SK-N-SH (cell line): ENCODE results near the gene UFSP1.

Experiments used
- CHD2 ChIP-seq: fragments of 150-350 bp; IDR thresholded peaks from 2 replicates; pipeline ENCODE4 v1.6.1; 2018; ENCODE audit warnings: low read length; ENCODE audit not compliant: partially characterized antibody
- EP300 ChIP-seq, 2 experiments: IDR thresholded peaks; 2 replicates each; pipeline versions ENCODE4 v1.4.0 to v1.6.1; 2012; ENCODE audit warnings: borderline replicate concordance in 1 of 2, low read depth in 1 of 2, low read length in 1 of 2
- EZH2phosphoT487 ChIP-seq: fragments of 200-600 bp; sonication (generic); IDR thresholded peaks from 2 replicates; pipeline ENCODE4 v1.6.1; 2017; ENCODE audit warnings: low read depth, mixed run types, mild to moderate bottlenecking, antibody characterized with exemption, moderate library complexity, borderline replicate concordance
- FOXJ3 ChIP-seq: sonication (generic); formaldehyde crosslinking; IDR thresholded peaks from 2 replicates; pipeline ENCODE4 v1.5.1; 2020; ENCODE audit warnings: mild to moderate bottlenecking, missing genetic modification reagents
- NRF1 ChIP-seq: IDR thresholded peaks from 2 replicates; pipeline ENCODE4 v1.6.1; 2012; ENCODE audit warnings: low read depth, mild to moderate bottlenecking, low read length
- POLR2AphosphoS5 ChIP-seq: IDR thresholded peaks from 2 replicates; pipeline ENCODE4 v1.6.1; 2012; ENCODE audit warnings: low read depth, low read length
- RAD21 ChIP-seq: IDR thresholded peaks from 2 replicates; pipeline ENCODE4 v1.6.1; 2012; ENCODE audit warnings: mild to moderate bottlenecking, low read length
- SMC3 ChIP-seq: IDR thresholded peaks from 2 replicates; pipeline ENCODE4 v1.6.1; 2012; ENCODE audit warnings: low read depth, low read length, improper control_type of control experiment
- TAF1 ChIP-seq: IDR thresholded peaks from 2 replicates; pipeline ENCODE4 v1.6.1; 2012; ENCODE audit warnings: low read depth, mild to moderate bottlenecking, low read length, moderate library complexity, borderline replicate concordance
- TEAD4 ChIP-seq: IDR thresholded peaks from 2 replicates; pipeline ENCODE4 v1.4.0; 2012; ENCODE audit warnings: mild to moderate bottlenecking, borderline replicate concordance; ENCODE audit not compliant: insufficient read depth
- YY1 ChIP-seq: IDR thresholded peaks from 2 replicates; pipeline ENCODE4 v1.4.0; 2012; ENCODE audit warnings: low read depth, mild to moderate bottlenecking
- TF ChIP-seq, protein P1 (sequence below): fragments of 200-600 bp; sonication (generic); IDR thresholded peaks from 2 replicates; pipeline ENCODE4 v1.6.1; 2017; ENCODE audit warnings: antibody characterized with exemption, mild to moderate bottlenecking, moderate library complexity
- TF ChIP-seq, protein P2 (sequence below): fragments of 150-350 bp; IDR thresholded peaks from 2 replicates; pipeline ENCODE4 v1.6.1; 2017; ENCODE audit warnings: antibody characterized with exemption, low read length, low read depth, borderline replicate concordance
- TF ChIP-seq, protein P3 (sequence below): IDR thresholded peaks from 2 replicates; pipeline ENCODE4 v1.6.1; 2012; ENCODE audit warnings: mild to moderate bottlenecking, low read depth, low read length, moderate library complexity

DNA sequence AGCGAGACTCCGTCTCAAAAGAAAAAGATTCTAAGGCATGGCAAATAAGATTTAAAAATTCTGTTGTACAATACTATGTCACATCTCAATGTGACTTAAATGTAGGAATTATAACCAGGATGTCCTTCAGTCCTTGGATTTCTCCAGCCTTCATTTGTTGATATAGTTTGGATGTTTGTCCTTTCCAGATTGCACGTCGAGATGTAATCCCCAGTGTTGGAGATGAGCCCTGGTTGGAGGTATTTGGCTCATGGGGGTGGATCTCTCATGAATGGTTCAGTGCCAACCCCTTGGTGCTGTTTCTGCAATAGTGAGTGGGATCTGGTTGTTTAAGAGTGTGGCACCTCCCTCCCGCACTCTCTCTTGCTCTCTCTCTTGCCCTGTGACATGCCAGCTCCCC, 19.0 kb upstream of the UFSP1 start:
- TF ChIP-seq, protein P1, sequence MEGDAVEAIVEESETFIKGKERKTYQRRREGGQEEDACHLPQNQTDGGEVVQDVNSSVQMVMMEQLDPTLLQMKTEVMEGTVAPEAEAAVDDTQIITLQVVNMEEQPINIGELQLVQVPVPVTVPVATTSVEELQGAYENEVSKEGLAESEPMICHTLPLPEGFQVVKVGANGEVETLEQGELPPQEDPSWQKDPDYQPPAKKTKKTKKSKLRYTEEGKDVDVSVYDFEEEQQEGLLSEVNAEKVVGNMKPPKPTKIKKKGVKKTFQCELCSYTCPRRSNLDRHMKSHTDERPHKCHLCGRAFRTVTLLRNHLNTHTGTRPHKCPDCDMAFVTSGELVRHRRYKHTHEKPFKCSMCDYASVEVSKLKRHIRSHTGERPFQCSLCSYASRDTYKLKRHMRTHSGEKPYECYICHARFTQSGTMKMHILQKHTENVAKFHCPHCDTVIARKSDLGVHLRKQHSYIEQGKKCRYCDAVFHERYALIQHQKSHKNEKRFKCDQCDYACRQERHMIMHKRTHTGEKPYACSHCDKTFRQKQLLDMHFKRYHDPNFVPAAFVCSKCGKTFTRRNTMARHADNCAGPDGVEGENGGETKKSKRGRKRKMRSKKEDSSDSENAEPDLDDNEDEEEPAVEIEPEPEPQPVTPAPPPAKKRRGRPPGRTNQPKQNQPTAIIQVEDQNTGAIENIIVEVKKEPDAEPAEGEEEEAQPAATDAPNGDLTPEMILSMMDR: no peak
- no peak for TF ChIP-seq POLR2AphosphoS5
- no peak for TF ChIP-seq RAD21
- TF ChIP-seq, protein P2, sequence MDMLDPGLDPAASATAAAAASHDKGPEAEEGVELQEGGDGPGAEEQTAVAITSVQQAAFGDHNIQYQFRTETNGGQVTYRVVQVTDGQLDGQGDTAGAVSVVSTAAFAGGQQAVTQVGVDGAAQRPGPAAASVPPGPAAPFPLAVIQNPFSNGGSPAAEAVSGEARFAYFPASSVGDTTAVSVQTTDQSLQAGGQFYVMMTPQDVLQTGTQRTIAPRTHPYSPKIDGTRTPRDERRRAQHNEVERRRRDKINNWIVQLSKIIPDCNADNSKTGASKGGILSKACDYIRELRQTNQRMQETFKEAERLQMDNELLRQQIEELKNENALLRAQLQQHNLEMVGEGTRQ: no peak
- no peak for TF ChIP-seq NRF1
- no peak for TF ChIP-seq YY1
- TF ChIP-seq EZH2phosphoT487: no peak
- no peak for TF ChIP-seq CHD2
- TF ChIP-seq EP300 (IDR thresholded peaks at IDR 0.05; ENCODE audit: borderline replicate concordance in 1 of 2, low read depth in 1 of 2, low read length in 1 of 2): no peak
- no peak for TF ChIP-seq TAF1
- no peak for TF ChIP-seq SMC3
- no peak for TF ChIP-seq FOXJ3 (CRISPR knock-in tag)
- TF ChIP-seq TEAD4: no peak
- TF ChIP-seq, protein P3, sequence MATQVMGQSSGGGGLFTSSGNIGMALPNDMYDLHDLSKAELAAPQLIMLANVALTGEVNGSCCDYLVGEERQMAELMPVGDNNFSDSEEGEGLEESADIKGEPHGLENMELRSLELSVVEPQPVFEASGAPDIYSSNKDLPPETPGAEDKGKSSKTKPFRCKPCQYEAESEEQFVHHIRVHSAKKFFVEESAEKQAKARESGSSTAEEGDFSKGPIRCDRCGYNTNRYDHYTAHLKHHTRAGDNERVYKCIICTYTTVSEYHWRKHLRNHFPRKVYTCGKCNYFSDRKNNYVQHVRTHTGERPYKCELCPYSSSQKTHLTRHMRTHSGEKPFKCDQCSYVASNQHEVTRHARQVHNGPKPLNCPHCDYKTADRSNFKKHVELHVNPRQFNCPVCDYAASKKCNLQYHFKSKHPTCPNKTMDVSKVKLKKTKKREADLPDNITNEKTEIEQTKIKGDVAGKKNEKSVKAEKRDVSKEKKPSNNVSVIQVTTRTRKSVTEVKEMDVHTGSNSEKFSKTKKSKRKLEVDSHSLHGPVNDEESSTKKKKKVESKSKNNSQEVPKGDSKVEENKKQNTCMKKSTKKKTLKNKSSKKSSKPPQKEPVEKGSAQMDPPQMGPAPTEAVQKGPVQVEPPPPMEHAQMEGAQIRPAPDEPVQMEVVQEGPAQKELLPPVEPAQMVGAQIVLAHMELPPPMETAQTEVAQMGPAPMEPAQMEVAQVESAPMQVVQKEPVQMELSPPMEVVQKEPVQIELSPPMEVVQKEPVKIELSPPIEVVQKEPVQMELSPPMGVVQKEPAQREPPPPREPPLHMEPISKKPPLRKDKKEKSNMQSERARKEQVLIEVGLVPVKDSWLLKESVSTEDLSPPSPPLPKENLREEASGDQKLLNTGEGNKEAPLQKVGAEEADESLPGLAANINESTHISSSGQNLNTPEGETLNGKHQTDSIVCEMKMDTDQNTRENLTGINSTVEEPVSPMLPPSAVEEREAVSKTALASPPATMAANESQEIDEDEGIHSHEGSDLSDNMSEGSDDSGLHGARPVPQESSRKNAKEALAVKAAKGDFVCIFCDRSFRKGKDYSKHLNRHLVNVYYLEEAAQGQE: no peak
